ENCODE data around the gene CA10. TPM values are rescaled to one million over a fixed set of nuclear protein-coding genes. Genes with fewer than 3 reads are reported as not detected.

CA10 gene
- total RNA-seq, 2 donors from 2014 or later: 0.15 to 0.96 TPM

DNA sequence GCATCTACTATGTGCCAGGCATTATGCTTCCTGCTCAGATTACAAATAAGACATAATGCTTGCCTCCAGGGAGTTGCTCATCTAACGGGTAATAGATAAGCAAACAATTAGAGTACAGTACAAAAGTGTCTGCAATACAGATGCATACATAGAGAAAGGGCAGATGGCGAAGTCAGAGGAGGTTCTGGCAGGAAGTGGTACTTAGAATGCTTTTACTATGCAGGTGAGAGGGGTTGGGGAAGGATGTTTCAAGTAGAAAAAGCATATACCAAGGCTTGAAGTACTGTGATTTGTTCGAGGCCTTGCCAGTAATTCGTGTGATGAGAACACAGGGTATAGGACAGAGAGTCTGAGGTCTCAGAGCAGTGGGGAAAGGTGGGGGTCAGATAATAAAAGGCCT, 548.4 kb downstream of the CA10 start:
- ATAC-seq: no peak
- H3K9me3 ChIP-seq (ENCODE audit: control insufficient read depth, low read length, poor library complexity, severe bottlenecking): no peaks in the 10 kb centered on the region
- Mint-ChIP-seq H3K36me3 (ENCODE audit: low read depth) (peaks cover 2% of the 10 kb centered on the region), H3K27ac (no peak overlapping the region), H3K27me3 (peaks cover 3% of the 10 kb centered on the region), H3K4me3 (no peak overlapping the region), H3K4me1 (peaks cover 8% of the 10 kb centered on the region)
- no peak for DNase-seq

- peaks cover 6% of the 10 kb centered on the region for H3K4me1 Mint-ChIP-seq
- no peak overlapping the region for H3K4me3 Mint-ChIP-seq
- peaks cover 5% of the 10 kb centered on the region for H3K27me3 Mint-ChIP-seq
- H3K9me3 ChIP-seq (ENCODE audit: control insufficient read depth, low read length, poor library complexity, severe bottlenecking): no peaks in the 10 kb centered on the region
- peaks cover 2% of the 10 kb centered on the region for H3K36me3 Mint-ChIP-seq (ENCODE audit: low read depth)
- no peak for DNase-seq
- ATAC-seq: no peak
- H3K27ac Mint-ChIP-seq: no peak overlapping the region
These were observed 550.1 kb downstream of the CA10 start for GRCh38 chr17:51608251-51608933.

DNA sequence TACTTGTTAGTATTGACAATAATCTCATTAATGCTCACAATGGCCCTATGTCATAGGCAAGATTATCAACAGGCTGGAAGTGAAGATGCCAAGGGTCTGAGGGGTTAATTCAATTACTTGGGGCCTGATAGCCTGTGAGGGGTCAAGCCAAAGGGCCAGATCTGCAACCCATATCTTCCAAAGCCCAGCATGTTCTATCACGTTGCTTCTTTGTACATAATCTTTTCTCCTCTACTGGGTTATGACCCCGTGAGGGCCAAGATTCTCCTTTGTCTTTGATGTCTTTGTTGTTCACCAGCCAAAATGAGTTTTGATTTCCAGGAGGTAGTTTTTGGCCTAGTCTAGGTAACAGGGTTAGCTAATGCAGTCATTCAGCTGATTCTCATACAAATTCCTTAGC, 551.0 kb downstream of the CA10 start:
- DNase-seq: no peak
- no peak for ATAC-seq
- Mint-ChIP-seq H3K4me1 (peaks cover 6% of the 10 kb centered on the region), H3K27me3 (peaks cover 6% of the 10 kb centered on the region), H3K4me3 (no peak overlapping the region), H3K27ac (no peak overlapping the region), H3K36me3 (ENCODE audit: low read depth) (peaks cover 2% of the 10 kb centered on the region)
- no peaks in the 10 kb centered on the region for H3K9me3 ChIP-seq (ENCODE audit: control insufficient read depth, low read length, poor library complexity, severe bottlenecking)

DNA sequence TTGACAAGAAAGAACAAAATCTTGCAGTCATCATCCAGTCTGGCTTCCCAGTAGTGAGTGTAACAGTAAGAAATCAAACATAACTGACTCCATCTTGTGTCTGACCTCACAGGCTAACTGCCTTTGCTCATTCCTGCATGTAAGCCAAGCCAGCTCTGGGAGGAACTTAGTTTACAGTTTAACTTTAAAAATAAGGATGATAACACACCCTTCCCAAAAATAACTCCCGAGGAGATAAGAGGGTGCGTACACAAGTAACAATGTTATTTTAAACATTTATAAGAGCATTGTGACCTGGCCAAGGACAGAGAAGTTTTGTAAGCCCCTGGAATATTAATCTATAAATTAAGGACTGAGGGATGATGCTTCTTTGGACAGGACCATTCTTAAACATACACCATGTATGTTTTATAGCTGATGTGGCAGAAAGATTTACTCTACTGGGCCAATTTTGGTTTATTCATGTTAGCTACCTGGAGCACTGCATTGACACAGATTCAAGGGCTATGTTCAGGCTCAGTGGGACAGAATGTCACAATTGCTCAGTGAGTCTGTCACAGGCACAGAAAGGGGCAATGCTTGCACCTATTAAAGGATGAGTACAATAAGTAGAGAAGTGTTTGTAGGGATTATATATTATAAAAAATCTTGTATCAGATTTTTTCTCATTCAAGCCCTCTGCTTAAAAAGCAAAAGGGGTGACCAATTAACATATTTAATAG, 554.1 kb downstream of the CA10 start:
- Mint-ChIP-seq H3K27ac (no peak overlapping the region), H3K27me3 (peaks cover 15% of the 10 kb centered on the region), H3K4me1 (peaks cover 2% of the 10 kb centered on the region), H3K36me3 (ENCODE audit: low read depth) (no peaks in the 10 kb centered on the region), H3K4me3 (no peak overlapping the region)
- H3K9me3 ChIP-seq (ENCODE audit: control insufficient read depth, low read length, poor library complexity, severe bottlenecking): no peaks in the 10 kb centered on the region
- DNase-seq (no peak), ATAC-seq (no peak)

DNA sequence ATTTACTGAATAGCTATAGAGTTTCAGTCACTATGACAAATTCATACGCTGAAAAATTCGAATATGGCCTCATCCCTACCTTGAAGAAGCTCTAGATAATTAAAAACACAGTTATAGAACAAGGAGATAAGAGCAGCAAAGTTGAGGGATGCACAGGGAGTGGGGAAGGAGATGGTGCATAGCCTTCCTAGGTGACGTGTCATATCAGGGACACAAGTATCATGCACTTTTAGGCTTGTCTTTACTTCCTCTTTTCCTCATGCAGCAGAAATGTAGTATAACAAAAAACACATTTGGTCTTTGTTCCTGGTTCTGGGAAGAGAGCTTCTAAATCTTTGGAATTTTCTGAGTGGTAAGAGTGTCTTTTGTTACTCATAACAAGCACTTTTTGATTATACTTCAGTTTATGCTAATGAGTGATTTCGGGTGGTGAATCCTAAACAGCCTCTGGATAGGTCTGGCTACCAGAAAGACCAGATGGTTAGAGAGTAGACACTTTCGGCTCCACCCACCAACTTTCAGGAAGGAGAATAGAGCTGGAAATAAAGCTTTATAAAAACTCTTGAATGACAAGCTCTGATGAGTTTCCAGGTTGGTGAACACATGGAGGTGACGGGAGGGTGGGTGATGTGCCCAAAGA, 556.8 kb downstream of the CA10 start:
- ATAC-seq (no peak), DNase-seq (no peak)
- no peak overlapping the region for H3K4me3 Mint-ChIP-seq
- H3K36me3 Mint-ChIP-seq (ENCODE audit: low read depth): no peaks in the 10 kb centered on the region
- no peaks in the 10 kb centered on the region for H3K9me3 ChIP-seq (ENCODE audit: control insufficient read depth, low read length, poor library complexity, severe bottlenecking)
- no peak overlapping the region for H3K27ac Mint-ChIP-seq
- peaks cover 36% of the 10 kb centered on the region for H3K27me3 Mint-ChIP-seq
- H3K4me1 Mint-ChIP-seq: no peaks in the 10 kb centered on the region

- Mint-ChIP-seq H3K27ac (no peak overlapping the region), H3K4me1 (no peaks in the 10 kb centered on the region), H3K36me3 (ENCODE audit: low read depth) (peaks cover 3% of the 10 kb centered on the region), H3K27me3 (peaks cover 45% of the 10 kb centered on the region), H3K4me3 (no peak overlapping the region)
- H3K9me3 ChIP-seq (ENCODE audit: control insufficient read depth, low read length, poor library complexity, severe bottlenecking): no peaks in the 10 kb centered on the region
- DNase-seq (no peak), ATAC-seq (no peak)
These were observed 559.7 kb downstream of the CA10 start for GRCh38 chr17:51598824-51599223.

GRCh38 chr17:51597345-51597744, 561.2 kb downstream of the CA10 start:
- Mint-ChIP-seq H3K36me3 (ENCODE audit: low read depth) (peaks cover 3% of the 10 kb centered on the region), H3K27me3 (peaks cover 40% of the 10 kb centered on the region), H3K27ac (no peak overlapping the region), H3K4me1 (no peaks in the 10 kb centered on the region), H3K4me3 (no peak overlapping the region)
- DNase-seq: no peak
- H3K9me3 ChIP-seq (ENCODE audit: control insufficient read depth, low read length, poor library complexity, severe bottlenecking): no peaks in the 10 kb centered on the region
- ATAC-seq: no peak

- Mint-ChIP-seq H3K4me3 (no peak overlapping the region), H3K27me3 (peaks cover 41% of the 10 kb centered on the region), H3K36me3 (ENCODE audit: low read depth) (peaks cover 3% of the 10 kb centered on the region), H3K4me1 (peaks cover 2% of the 10 kb centered on the region), H3K27ac (no peak overlapping the region)
- H3K9me3 ChIP-seq (ENCODE audit: control insufficient read depth, low read length, poor library complexity, severe bottlenecking): no peaks in the 10 kb centered on the region
- ATAC-seq (no peak), DNase-seq (no peak)
These were observed 562.6 kb downstream of the CA10 start for GRCh38 chr17:51595826-51596398.

DNA sequence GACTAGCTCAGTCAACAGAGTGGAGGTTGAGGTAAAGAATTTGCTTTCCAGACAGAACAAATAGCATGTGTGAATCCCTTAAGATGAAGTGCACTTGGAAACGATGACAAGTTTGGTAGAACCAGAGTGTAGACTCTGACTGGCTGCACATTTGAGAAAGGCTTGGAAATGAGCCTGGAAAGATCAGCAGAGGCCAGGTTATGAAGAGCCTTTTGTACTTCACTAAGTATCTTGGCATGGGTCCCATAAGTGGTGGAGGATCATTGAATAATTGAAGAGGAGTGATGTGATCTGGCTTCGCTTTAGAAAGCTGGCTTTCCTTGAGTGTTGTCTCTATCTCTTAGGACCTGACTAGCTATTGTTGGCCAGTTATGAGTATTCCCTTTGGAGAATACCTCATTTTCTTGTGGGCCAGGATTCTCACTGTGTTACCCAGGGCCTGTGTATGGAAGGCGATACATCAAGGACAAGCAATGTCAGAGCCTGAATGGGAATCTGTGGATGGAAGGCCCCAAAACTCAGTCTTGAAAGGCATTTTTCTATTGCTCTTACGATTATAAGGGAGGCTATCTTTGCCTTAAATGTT, 568.4 kb downstream of the CA10 start:
- ATAC-seq (no peak), DNase-seq (no peak)
- peaks cover 23% of the 10 kb centered on the region for H3K27me3 Mint-ChIP-seq
- H3K9me3 ChIP-seq (ENCODE audit: control insufficient read depth, low read length, poor library complexity, severe bottlenecking): peaks cover 3% of the 10 kb centered on the region
- H3K36me3 Mint-ChIP-seq (ENCODE audit: low read depth): peaks cover 3% of the 10 kb centered on the region
- no peak overlapping the region for H3K4me3 Mint-ChIP-seq
- no peak overlapping the region for H3K27ac Mint-ChIP-seq
- peaks cover 2% of the 10 kb centered on the region for H3K4me1 Mint-ChIP-seq

GRCh38 chr17:51588063-51588462, 570.5 kb downstream of the CA10 start:
- H3K9me3 ChIP-seq (ENCODE audit: control insufficient read depth, low read length, poor library complexity, severe bottlenecking): peaks cover 3% of the 10 kb centered on the region
- Mint-ChIP-seq H3K4me3 (no peak overlapping the region), H3K27me3 (peaks cover 12% of the 10 kb centered on the region), H3K4me1 (peaks cover 2% of the 10 kb centered on the region), H3K36me3 (ENCODE audit: low read depth) (no peaks in the 10 kb centered on the region), H3K27ac (no peak overlapping the region)
- no peak for ATAC-seq
- no peak for DNase-seq

DNA sequence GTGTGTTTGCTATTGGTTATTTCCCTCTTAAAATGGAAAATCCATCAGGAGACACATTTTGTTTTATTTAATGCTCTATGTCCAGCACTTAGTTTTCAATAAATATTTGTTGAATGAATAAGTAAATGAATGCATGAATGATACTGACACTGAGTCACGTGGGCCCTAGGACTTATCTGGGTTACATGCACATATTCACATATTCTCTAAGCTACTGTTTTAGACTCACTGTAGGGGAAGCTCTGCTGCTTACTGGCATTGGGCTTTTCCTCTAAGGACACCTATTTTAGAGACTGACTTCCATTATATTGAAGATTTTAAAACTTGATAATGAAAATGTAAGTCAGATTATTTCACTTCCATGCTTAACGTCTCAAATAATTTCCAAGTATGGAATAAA, 571.0 kb downstream of the CA10 start:
- no peak for ATAC-seq
- H3K9me3 ChIP-seq (ENCODE audit: control insufficient read depth, low read length, poor library complexity, severe bottlenecking): peaks cover 3% of the 10 kb centered on the region
- peaks cover 12% of the 10 kb centered on the region for H3K27me3 Mint-ChIP-seq
- DNase-seq: no peak
- H3K4me1 Mint-ChIP-seq: peaks cover 2% of the 10 kb centered on the region
- no peaks in the 10 kb centered on the region for H3K36me3 Mint-ChIP-seq (ENCODE audit: low read depth)
- H3K27ac Mint-ChIP-seq: no peak overlapping the region
- H3K4me3 Mint-ChIP-seq: no peak overlapping the region

- no peak overlapping the region for H3K4me3 Mint-ChIP-seq
- peaks cover 5% of the 10 kb centered on the region for H3K27me3 Mint-ChIP-seq
These were observed 572.9 kb downstream of the CA10 start for GRCh38 chr17:51585514-51586104.

DNA sequence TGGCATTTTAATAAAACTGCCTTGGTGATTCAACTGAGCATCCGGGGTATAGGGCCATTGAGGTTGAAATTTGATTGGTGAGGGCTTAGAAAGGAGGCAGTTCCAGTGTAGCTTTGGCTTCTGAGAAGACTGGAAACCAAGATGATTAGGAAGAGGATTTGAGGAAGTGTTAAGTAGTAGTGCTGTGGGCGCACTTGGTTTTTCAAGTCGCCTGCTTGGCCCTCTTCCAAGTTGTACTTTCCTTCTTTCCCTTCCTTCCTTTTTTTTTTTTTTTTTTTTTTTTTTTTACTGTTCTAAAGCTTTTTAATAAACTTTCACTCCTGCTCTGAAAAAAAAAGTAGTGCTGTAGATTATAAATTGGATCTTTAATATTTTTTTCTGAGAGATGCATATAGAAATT, 577.6 kb downstream of the CA10 start:
- Mint-ChIP-seq H3K36me3 (ENCODE audit: low read depth) (no peaks in the 10 kb centered on the region), H3K27ac (no peak overlapping the region), H3K4me1 (no peaks in the 10 kb centered on the region), H3K27me3 (no peaks in the 10 kb centered on the region), H3K4me3 (no peak overlapping the region)
- DNase-seq (no peak), ATAC-seq (no peak)
- H3K9me3 ChIP-seq (ENCODE audit: control insufficient read depth, low read length, poor library complexity, severe bottlenecking): no peaks in the 10 kb centered on the region

More at GRCh38 chr17:51585514-51586104, 572.9 kb downstream of the CA10 start:
- peaks cover 3% of the 10 kb centered on the region for H3K9me3 ChIP-seq (ENCODE audit: control insufficient read depth, low read length, poor library complexity, severe bottlenecking)
- DNase-seq: no peak
- no peak overlapping the region for H3K27ac Mint-ChIP-seq
- ATAC-seq: no peak
- no peaks in the 10 kb centered on the region for H3K4me1 Mint-ChIP-seq
- H3K36me3 Mint-ChIP-seq (ENCODE audit: low read depth): no peaks in the 10 kb centered on the region

Data from T-helper 17 cell (primary cell).